ENCODE results near the gene HDAC4.
A peak's percentile ranks its signal among the peaks of the same experiment; 100 is the strongest.

The HDAC4 gene

DNA sequence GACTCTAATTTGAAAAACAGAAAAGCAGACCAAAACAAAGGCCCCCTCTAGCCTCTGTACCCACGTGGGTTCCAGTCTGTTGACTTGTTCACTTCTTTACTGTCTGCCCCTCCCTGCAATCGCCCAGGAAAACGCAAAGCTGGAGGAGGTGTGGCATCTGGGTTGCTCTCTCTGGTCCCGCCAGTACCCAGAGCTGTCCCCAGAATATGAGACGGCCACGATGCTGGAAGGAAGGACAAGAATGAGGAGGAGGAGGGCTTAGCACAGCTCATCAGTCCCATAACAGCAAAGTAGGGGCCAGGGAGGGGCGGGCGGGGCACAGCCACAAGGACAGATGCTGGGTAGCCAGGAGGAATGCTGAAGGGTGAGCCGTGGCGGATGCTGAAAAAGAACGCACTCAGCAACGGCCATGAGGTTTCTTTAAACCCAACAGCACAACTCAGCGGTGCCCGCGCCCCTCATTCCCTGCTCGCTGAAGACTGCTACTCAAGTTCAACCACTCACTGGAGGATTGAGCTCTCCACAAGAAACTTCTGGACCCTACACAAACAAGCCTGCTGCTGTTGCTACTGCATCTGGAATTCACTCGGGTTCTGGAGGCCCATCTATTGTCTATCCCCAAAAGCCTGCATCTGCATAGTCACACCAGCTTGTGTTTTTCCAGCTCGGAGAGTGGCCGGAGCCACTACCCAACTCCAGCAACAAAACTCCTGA lies 187.7 kb downstream of the HDAC4 start:
- Histone ChIP-seq H3K9me3 (ENCODE audit: low read length) (no peaks in the 10 kb centered on the region), H3K27me3 (ENCODE audit: control insufficient read depth in 1 of 2, insufficient read depth in 2 of 2, low read length in 2 of 2) (no peaks in the 10 kb centered on the region), H3K4me3 (ENCODE audit: low read depth in 1 of 2, low read length in 2 of 2) (no peak overlapping the region), H3K9ac (ENCODE audit: low read length) (no peak overlapping the region), H3K4me1 (ENCODE audit: insufficient read depth, low read length) (peaks cover 70% of the 10 kb centered on the region), H3K36me3 (ENCODE audit: insufficient read depth, low read length) (no peaks in the 10 kb centered on the region), H3K27ac (ENCODE audit: low read depth, low read length) (no peak overlapping the region)

DNA sequence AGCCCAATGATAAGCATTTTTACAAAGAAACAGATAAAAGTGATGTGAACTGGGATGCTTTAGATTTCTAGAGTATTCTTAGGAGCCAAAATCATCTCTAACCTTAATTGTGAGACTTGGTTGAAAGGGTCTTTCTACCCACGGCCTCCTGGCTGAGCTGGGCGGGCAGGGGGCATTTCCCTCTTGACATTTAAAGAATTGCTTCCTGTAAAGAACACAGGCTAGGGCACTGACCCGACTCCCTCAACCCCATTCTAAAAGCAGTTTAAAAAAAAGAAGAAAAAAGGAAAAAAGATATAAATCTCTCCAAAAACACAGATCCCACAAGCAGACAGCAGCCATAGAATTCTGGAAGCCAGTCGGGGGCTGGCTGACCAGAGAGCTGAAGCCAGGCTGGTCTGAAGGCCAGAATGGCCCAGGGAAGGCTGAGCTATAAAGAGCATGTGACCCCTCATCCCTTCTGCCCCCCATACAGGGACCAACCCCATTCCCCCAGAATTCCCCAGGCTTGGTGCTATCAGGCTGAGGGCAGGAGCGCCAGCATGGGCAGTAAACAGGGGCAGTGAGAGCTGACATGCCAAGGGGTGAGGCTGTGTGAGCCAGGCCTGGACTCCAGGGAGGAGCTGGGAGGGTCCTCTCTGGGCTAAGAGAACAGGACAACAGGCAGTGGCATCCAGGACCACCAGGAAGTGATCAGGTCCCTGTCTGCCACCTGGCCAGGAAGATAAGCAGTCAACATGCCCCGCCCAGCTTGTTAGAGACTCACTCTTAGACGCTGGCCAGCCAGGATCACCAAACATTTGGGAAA lies 188.5 kb downstream of the HDAC4 start:
- Histone ChIP-seq H3K4me1 (ENCODE audit: insufficient read depth, low read length) (peaks cover 74% of the 10 kb centered on the region), H3K4me3 (ENCODE audit: low read depth in 1 of 2, low read length in 2 of 2) (no peak overlapping the region), H3K36me3 (ENCODE audit: insufficient read depth, low read length) (no peaks in the 10 kb centered on the region), H3K9me3 (ENCODE audit: low read length) (no peaks in the 10 kb centered on the region), H3K27me3 (ENCODE audit: control insufficient read depth in 1 of 2, insufficient read depth in 2 of 2, low read length in 2 of 2) (no peaks in the 10 kb centered on the region), H3K9ac (ENCODE audit: low read length) (no peak overlapping the region), H3K27ac (ENCODE audit: low read depth, low read length) (peak overlapping the region; percentile 57)

DNA sequence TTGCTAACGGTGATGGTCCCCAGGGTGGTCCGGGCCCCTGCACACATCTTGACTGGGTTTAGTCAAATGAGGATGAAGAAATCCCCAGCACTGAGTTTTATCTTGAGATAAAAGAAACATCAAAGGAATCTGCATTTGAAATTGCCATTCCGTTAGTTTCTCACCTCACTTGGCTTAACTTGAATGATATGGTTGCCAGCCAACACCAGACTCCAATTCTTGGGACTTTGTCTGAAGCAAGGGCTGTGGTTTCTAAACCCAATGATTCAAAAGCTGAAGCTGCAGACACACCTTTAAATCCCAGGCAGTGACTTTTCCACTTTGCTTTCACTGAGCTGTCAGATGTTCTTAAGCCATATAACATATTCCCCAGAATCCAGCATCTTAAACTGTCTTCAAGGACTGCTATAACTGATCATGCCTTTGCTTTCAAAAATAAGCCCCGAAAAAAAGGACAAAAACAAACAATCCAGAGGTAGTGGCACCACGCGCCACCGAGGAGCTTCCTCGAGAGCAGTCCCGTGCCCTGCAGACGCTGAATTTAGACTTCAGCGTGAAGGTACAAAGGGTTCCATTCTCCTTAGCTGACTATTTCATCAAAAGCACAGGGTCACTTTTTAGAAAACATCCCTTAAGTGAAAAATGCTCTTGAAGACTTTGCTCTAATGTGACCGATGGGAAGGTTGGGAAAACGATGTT lies 189.3 kb downstream of the HDAC4 start:
- no peaks in the 10 kb centered on the region for H3K36me3 ChIP-seq (ENCODE audit: insufficient read depth, low read length)
- H3K4me3 ChIP-seq (ENCODE audit: low read depth in 1 of 2, low read length in 2 of 2): no peak overlapping the region
- peaks cover 67% of the 10 kb centered on the region for H3K4me1 ChIP-seq (ENCODE audit: insufficient read depth, low read length)
- no peak overlapping the region for H3K9ac ChIP-seq (ENCODE audit: low read length)
- H3K27me3 ChIP-seq (ENCODE audit: control insufficient read depth in 1 of 2, insufficient read depth in 2 of 2, low read length in 2 of 2): no peaks in the 10 kb centered on the region
- H3K9me3 ChIP-seq (ENCODE audit: low read length): no peaks in the 10 kb centered on the region
- no peak overlapping the region for H3K27ac ChIP-seq (ENCODE audit: low read depth, low read length)

DNA sequence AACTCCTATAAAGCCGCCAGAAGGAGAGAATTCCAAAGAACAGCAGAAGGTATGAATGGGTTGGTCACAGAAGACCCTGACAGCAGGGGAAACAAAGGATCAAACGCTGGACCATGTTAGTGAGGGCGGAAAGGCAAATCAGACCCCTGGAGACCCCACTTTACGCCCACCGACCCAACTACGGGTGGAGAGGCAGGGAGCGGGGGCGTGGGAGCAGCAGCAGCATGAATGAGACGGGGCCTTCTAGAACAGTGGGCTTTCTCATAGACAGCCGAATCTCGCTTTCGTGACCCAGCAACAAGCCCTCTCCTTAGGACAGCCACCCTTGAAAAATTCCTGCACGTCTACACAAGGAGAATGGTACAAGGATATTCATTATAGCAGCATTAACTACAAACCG lies 191.0 kb downstream of the HDAC4 start:
- no peak overlapping the region for H3K4me3 ChIP-seq (ENCODE audit: low read depth in 1 of 2, low read length in 2 of 2)
- H3K4me1 ChIP-seq (ENCODE audit: insufficient read depth, low read length): peaks cover 60% of the 10 kb centered on the region
- H3K36me3 ChIP-seq (ENCODE audit: insufficient read depth, low read length): no peaks in the 10 kb centered on the region
- no peak overlapping the region for H3K27ac ChIP-seq (ENCODE audit: low read depth, low read length)
- H3K9me3 ChIP-seq (ENCODE audit: low read length): no peaks in the 10 kb centered on the region
- no peaks in the 10 kb centered on the region for H3K27me3 ChIP-seq (ENCODE audit: control insufficient read depth in 1 of 2, insufficient read depth in 2 of 2, low read length in 2 of 2)
- no peak overlapping the region for H3K9ac ChIP-seq (ENCODE audit: low read length)

DNA sequence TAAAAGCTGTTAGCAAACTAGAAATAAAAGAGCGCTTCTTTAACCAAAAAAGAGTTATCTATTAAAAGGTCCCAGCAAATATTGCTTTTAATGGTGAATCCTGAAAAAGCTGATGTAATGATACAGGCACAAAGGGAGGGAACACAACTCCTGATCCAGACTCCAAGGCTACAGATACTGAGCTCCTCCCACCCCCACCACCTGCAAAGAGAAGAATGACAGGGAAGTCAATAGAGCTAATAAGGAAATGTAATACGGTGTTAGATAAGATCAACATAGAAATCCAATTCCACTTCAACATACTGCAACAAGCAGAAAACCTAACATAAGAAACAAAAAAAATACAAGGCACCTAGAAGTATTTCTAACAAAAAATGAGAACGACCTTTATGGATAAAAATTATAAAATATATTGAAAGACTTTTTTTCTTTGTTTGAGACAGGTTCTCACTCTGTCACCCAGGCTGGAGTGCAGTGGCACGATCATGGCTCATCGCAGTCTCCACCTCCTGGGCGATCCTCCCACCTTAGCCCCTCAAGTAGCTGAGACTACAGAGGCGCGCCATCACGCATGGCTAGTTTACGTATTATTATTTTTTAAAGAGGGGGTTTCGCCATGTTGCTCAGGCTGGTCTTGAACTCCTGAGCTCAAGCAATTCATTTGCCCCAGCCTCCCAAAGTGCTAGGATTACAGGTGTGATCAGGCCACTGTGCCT lies 192.2 kb downstream of the HDAC4 start:
- Histone ChIP-seq H3K27me3 (ENCODE audit: control insufficient read depth in 1 of 2, insufficient read depth in 2 of 2, low read length in 2 of 2) (no peaks in the 10 kb centered on the region), H3K9ac (ENCODE audit: low read length) (no peak overlapping the region), H3K4me3 (ENCODE audit: low read depth in 1 of 2, low read length in 2 of 2) (no peak overlapping the region), H3K27ac (ENCODE audit: low read depth, low read length) (no peak overlapping the region), H3K9me3 (ENCODE audit: low read length) (no peaks in the 10 kb centered on the region), H3K36me3 (ENCODE audit: insufficient read depth, low read length) (no peaks in the 10 kb centered on the region), H3K4me1 (ENCODE audit: insufficient read depth, low read length) (peaks cover 55% of the 10 kb centered on the region)

DNA sequence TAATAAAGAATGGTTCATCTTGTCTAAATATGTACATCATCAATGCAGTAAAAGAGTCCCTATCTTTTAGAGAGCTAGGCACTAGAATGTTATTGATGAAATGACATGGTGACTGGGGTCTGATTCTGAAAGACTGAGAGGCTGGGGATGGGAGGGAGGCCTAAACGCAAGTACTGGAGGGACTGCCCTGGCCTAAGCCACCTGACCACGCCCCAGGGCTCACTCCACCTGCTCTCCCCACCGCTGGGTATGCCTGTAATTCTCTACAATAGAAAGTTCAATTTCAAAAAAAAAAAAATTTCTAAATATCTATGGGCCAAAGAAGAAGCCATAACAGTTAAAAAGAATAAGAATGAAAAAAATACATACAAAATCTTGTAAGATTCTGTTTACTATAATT lies 194.0 kb downstream of the HDAC4 start:
- H3K27ac ChIP-seq (ENCODE audit: low read depth, low read length): no peak overlapping the region
- H3K9ac ChIP-seq (ENCODE audit: low read length): no peak overlapping the region
- H3K4me3 ChIP-seq (ENCODE audit: low read depth in 1 of 2, low read length in 2 of 2): no peak overlapping the region
- peaks cover 4% of the 10 kb centered on the region for H3K36me3 ChIP-seq (ENCODE audit: insufficient read depth, low read length)
- H3K9me3 ChIP-seq (ENCODE audit: low read length): no peaks in the 10 kb centered on the region
- H3K27me3 ChIP-seq (ENCODE audit: control insufficient read depth in 1 of 2, insufficient read depth in 2 of 2, low read length in 2 of 2): no peaks in the 10 kb centered on the region
- peaks cover 45% of the 10 kb centered on the region for H3K4me1 ChIP-seq (ENCODE audit: insufficient read depth, low read length)

DNA sequence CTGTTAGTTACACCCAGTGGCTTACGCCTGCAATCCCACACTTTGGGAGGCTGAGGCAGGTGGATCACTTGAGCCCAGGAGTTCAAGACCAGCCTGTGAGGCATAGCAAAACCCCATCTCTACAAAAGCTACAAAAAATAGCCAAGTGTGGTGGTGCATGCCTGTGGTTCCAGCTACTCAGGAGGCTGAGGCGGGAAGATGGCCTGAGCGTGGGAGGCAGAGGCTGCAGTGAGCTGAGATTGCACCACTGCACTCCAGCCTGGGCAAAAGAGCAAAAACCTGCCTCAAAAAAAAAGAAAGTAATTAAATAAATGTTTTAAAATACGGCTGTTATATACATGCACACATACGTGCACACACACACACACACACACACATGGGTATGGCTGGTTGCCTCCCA lies 194.8 kb downstream of the HDAC4 start:
- H3K9ac ChIP-seq (ENCODE audit: low read length): no peak overlapping the region
- no peaks in the 10 kb centered on the region for H3K27me3 ChIP-seq (ENCODE audit: control insufficient read depth in 1 of 2, insufficient read depth in 2 of 2, low read length in 2 of 2)
- no peak overlapping the region for H3K27ac ChIP-seq (ENCODE audit: low read depth, low read length)
- peaks cover 46% of the 10 kb centered on the region for H3K4me1 ChIP-seq (ENCODE audit: insufficient read depth, low read length)
- no peaks in the 10 kb centered on the region for H3K9me3 ChIP-seq (ENCODE audit: low read length)
- H3K4me3 ChIP-seq (ENCODE audit: low read depth in 1 of 2, low read length in 2 of 2): no peak overlapping the region
- H3K36me3 ChIP-seq (ENCODE audit: insufficient read depth, low read length): peaks cover 4% of the 10 kb centered on the region

DNA sequence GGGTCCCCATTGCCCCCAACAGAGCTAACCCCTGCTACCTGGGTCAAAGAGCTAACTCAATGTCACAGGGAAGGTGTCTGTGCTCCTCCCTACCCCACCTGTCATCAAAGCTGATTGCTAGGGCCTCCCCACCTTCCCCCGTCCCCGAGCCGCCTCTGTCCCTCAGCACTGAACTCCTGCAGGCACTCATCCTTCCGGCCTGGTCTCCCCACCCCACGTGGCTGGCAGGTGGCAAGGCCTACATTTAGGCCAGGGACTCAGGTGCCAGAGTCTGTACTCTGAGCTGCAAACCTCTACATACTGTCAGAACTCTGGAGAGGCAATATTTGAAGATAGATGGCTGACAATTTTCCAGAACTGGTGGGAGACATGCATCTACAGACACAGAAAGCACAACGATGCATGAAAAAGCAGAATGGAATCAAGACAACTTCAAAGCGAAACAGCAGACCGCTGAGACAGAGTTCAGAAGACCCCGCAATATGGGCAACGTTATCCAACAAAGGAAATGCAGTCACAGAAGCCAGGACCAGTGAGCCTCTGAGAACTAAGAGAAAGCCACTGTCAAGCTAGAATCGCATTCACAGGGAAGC lies 195.8 kb downstream of the HDAC4 start:
- no peak overlapping the region for H3K9ac ChIP-seq (ENCODE audit: low read length)
- H3K36me3 ChIP-seq (ENCODE audit: insufficient read depth, low read length): peaks cover 4% of the 10 kb centered on the region
- no peak overlapping the region for H3K4me3 ChIP-seq (ENCODE audit: low read depth in 1 of 2, low read length in 2 of 2)
- peaks cover 42% of the 10 kb centered on the region for H3K4me1 ChIP-seq (ENCODE audit: insufficient read depth, low read length)
- no peak overlapping the region for H3K27ac ChIP-seq (ENCODE audit: low read depth, low read length)
- H3K9me3 ChIP-seq (ENCODE audit: low read length): no peaks in the 10 kb centered on the region
- H3K27me3 ChIP-seq (ENCODE audit: control insufficient read depth in 1 of 2, insufficient read depth in 2 of 2, low read length in 2 of 2): no peaks in the 10 kb centered on the region

DNA sequence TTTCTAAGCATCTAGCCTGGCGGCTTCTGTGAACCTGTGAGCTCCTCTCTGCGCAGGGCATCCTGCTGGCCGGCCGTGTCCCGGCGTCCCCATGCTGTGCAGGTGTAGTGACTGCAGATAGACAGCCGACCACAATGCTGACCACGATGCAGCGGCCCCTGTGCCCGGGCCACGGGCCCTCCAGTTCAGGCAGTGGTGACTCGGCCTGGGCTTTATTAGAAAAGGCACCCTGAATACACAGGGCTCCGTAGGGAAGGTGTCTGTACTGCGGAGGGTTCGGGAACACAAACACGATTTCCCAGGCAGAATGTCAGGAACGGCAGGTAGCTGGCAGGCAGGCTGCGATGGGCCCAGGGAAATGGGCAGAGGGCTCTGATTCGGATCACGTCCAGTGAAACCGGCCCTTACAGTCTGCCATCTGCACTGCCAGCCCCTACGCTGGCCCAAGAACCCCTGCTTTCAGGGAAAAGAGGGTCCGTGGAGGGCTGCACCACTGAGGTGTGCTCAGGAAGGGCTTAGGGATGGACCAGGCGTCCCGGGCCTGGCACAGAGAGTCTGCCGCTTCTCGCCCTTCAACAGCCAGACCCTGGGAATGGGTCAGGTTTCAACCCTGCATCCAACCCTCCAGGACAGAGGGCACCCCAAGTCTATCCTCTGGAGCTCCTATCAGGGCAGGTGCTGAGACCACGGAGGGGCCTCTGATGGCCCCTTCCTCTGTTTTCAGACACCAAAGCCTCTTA lies 196.5 kb downstream of the HDAC4 start:
- Histone ChIP-seq H3K27ac (ENCODE audit: low read depth, low read length) (no peak overlapping the region), H3K27me3 (ENCODE audit: control insufficient read depth in 1 of 2, insufficient read depth in 2 of 2, low read length in 2 of 2) (no peaks in the 10 kb centered on the region), H3K9ac (ENCODE audit: low read length) (no peak overlapping the region), H3K36me3 (ENCODE audit: insufficient read depth, low read length) (peaks cover 4% of the 10 kb centered on the region), H3K4me1 (ENCODE audit: insufficient read depth, low read length) (peaks cover 44% of the 10 kb centered on the region), H3K9me3 (ENCODE audit: low read length) (no peaks in the 10 kb centered on the region), H3K4me3 (ENCODE audit: low read depth in 1 of 2, low read length in 2 of 2) (no peak overlapping the region)

DNA sequence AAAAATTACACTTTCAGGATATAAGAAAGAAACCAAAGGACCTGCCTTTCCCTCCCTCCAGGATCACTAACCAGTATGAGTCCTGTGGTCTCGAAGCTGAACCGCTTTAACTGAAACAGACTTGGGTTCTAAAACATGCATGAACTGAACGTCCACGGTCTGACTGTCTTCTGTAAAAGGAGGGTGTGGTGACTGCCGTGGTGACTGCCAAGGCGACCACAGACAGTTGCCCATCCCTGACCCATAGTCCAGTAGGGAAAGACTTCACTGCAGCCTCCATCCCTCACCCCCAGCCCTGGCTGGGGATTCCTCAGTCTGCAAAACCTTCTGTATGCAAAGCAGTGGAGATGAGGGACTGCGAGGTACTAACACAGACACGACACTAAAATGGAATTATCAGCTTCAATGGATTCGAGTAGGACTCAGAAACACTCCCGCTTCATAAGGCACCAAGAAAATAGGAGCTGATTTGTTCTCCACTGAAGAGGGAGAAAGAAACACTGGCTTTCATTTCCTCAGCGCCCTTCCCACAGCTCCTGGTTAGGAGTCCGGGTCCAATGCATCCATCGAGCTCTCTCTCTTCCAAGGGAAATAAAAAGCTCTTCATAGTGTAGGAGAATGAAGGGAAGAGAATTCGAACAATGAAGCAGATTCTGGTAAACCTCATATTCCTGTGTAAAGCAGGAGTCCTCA lies 197.2 kb downstream of the HDAC4 start:
- H3K4me1 ChIP-seq (ENCODE audit: insufficient read depth, low read length): peaks cover 47% of the 10 kb centered on the region
- no peak overlapping the region for H3K27ac ChIP-seq (ENCODE audit: low read depth, low read length)

More for the DNA sequence above, 197.2 kb downstream of the HDAC4 start:
- peaks cover 4% of the 10 kb centered on the region for H3K36me3 ChIP-seq (ENCODE audit: insufficient read depth, low read length)
- no peak overlapping the region for H3K4me3 ChIP-seq (ENCODE audit: low read depth in 1 of 2, low read length in 2 of 2)
- H3K9ac ChIP-seq (ENCODE audit: low read length): no peak overlapping the region
- no peaks in the 10 kb centered on the region for H3K9me3 ChIP-seq (ENCODE audit: low read length)
- no peaks in the 10 kb centered on the region for H3K27me3 ChIP-seq (ENCODE audit: control insufficient read depth in 1 of 2, insufficient read depth in 2 of 2, low read length in 2 of 2)
